ENCODE results near the gene MPP3.

DNA sequence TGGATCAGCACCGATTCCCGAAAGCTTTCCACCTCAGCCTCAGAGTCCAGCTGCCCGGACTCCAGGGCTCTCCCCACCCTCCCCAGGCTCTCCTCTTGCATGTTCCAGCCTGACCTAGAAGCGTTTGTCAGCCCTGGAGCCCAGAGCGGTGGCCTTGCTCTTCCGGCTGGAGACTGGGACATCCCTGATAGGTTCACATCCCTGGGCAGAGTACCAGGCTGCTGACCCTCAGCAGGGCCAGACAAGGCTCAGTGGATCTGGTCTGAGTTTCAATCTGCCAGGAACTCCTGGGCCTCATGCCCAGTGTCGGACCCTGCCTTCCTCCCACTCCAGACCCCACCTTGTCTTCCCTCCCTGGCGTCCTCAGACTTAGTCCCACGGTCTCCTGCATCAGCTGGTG is 29.0 kb upstream of the MPP3 start:
- TF ChIP-seq CTCF (optimal IDR thresholded peaks at IDR 0.05 in 1 of 3, IDR thresholded peaks at IDR 0.05 in 1 of 3, conservative IDR thresholded peaks at IDR 0.05 in 1 of 3; ENCODE audit: extremely low read depth in 1 of 3, insufficient read depth in 2 of 3, low read length in 3 of 3), result no peak
- TF ChIP-seq EZH2 (IDR thresholded peaks at IDR 0.05; ENCODE audit: low read length), result no peak

All from keratinocyte (primary cell).